ENCODE measurements around the gene IL13RA1. TPM values are rescaled to one million over a fixed set of nuclear protein-coding genes. Genes with fewer than 3 reads are reported as not detected.

The IL13RA1 gene
- total and polyA plus RNA-seq, 10 of the 15 experiments (the other 5 are each of a cell fraction or from before 2014, with no cell fraction given) = 2.3 to 14.2 (median 8.4) TPM

DNA sequence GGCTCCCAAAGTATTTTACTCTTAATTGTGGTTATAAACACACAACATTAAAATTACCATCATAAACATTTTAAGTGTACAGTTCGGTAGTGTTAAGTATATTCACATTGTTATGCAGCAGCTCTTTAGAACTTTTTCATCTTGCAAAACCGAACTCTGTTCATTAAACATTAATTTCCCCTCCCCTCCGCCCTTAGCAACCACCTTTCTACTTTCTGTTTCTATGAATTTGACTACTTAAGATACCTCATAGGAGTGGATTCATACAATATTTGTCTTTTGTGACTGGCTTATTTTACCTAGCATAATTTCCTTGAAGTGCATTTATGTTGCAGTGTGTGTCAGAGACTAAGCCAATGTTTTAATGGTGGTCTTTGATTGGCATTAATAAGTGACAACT, 32.6 kb downstream of the IL13RA1 start:
- H4K20me1 ChIP-seq (ENCODE audit: control insufficient read depth, insufficient read depth) = no peaks in the 10 kb centered on the region
- intact Hi-C loops (cut with micrococcal nuclease; ENCODE audit: unreplicated experiment) = no loop called here
- no peak overlapping the region for H3K4me2 ChIP-seq (ENCODE audit: control insufficient read depth, insufficient read depth)
- no peak for DNase-seq (ENCODE audit: low read depth, low spot score)
- RAD21 ChIA-PET (ENCODE audit: unreplicated experiment) = interaction anchor here (0.9 to 1.7 kb wide), 3 partner anchors 25 to 43 kb away, joined by 3 read pairs; no protein-coding TSS in a partner anchor
- H3K36me3 ChIP-seq (ENCODE audit: control insufficient read depth in 2 of 2, insufficient read depth in 2 of 2, low read length in 1 of 2) = no peaks in the 10 kb centered on the region
- SMC1A ChIA-PET (ENCODE audit: uncharacterized antibody, unreplicated experiment) = interaction anchor here (0.7 to 1.6 kb wide), 4 partner anchors 12 to 133 kb away, joined by 3 to 4 read pairs (median 3); no protein-coding TSS in a partner anchor
- in situ Hi-C loops (cut with MboI) = no loop called here
- H3K79me2 ChIP-seq (ENCODE audit: control insufficient read depth, insufficient read depth, low read length) = no peaks in the 10 kb centered on the region
- POLR2A ChIA-PET = no interaction called here
- 28% methylated on average over 3 of the region's 3 CpGs for whole genome bisulfite sequencing (ENCODE audit: insufficient coverage, insufficient replicate concordance, low lambda C conversion rate, missing lambda C conversion rate)
- H3K9ac ChIP-seq (ENCODE audit: control insufficient read depth, insufficient read depth, low read length) = no peak overlapping the region
- no peak overlapping the region for H2AFZ ChIP-seq (ENCODE audit: control insufficient read depth, low read depth, low read length)
- H3K9me3 ChIP-seq (replicated peaks; ENCODE audit: control insufficient read depth, insufficient read depth, low read length) = no peaks in the 10 kb centered on the region
- H3K27me3 ChIP-seq (replicated peaks in 1 of 2; ENCODE audit: control insufficient read depth in 2 of 2, insufficient read depth in 2 of 2, low read length in 1 of 2) = no peaks in the 10 kb centered on the region
- CTCF ChIA-PET = interaction anchor here (1.1 to 3.8 kb wide), 8 partner anchors 13 to 160 kb away, joined by 4 to 21 read pairs (median 8); no protein-coding TSS in a partner anchor
- H3K4me3 ChIP-seq = no peak overlapping the region
- no TSS peak for BruUV-seq (replicated peaks)
- ATAC-seq = peak; percentile 73
- no peaks in the 10 kb centered on the region for H3K4me1 ChIP-seq (ENCODE audit: control insufficient read depth, insufficient read depth, low read length)
- H3K27ac ChIP-seq (ENCODE audit: control insufficient read depth, insufficient read depth) = no peak overlapping the region
- TF ChIP-seq CHD4 (IDR thresholded peaks at IDR 0.05) (no peak), FOXM1 (IDR thresholded peaks at IDR 0.05; ENCODE audit: low read depth, low read length) (no peak), TCF7 (IDR thresholded peaks at IDR 0.05; ENCODE audit: borderline replicate concordance) (no peak), SMC3 (IDR thresholded peaks at IDR 0.05; ENCODE audit: borderline replicate concordance, low read length) (no peak), RAD51 (IDR thresholded peaks at IDR 0.05) (no peak), MEF2B (IDR thresholded peaks at IDR 0.05; ENCODE audit: partially characterized antibody, poor library complexity, severe bottlenecking) (no peak), NBN (IDR thresholded peaks at IDR 0.05) (no peak), IRF4 (IDR thresholded peaks at IDR 0.05; ENCODE audit: low read depth, low read length) (no peak), JUNB (IDR thresholded peaks at IDR 0.05) (no peak), NFYB (IDR thresholded peaks at IDR 0.05; ENCODE audit: insufficient read depth, low read depth, low read length) (no peak)
- TF ChIP-seq, protein P1, sequence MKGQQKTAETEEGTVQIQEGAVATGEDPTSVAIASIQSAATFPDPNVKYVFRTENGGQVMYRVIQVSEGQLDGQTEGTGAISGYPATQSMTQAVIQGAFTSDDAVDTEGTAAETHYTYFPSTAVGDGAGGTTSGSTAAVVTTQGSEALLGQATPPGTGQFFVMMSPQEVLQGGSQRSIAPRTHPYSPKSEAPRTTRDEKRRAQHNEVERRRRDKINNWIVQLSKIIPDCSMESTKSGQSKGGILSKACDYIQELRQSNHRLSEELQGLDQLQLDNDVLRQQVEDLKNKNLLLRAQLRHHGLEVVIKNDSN (IDR thresholded peaks at IDR 0.05; ENCODE audit: borderline replicate concordance, extremely low read length, insufficient read depth, low read depth, low read length) = no peak
- TF ChIP-seq, protein P2, sequence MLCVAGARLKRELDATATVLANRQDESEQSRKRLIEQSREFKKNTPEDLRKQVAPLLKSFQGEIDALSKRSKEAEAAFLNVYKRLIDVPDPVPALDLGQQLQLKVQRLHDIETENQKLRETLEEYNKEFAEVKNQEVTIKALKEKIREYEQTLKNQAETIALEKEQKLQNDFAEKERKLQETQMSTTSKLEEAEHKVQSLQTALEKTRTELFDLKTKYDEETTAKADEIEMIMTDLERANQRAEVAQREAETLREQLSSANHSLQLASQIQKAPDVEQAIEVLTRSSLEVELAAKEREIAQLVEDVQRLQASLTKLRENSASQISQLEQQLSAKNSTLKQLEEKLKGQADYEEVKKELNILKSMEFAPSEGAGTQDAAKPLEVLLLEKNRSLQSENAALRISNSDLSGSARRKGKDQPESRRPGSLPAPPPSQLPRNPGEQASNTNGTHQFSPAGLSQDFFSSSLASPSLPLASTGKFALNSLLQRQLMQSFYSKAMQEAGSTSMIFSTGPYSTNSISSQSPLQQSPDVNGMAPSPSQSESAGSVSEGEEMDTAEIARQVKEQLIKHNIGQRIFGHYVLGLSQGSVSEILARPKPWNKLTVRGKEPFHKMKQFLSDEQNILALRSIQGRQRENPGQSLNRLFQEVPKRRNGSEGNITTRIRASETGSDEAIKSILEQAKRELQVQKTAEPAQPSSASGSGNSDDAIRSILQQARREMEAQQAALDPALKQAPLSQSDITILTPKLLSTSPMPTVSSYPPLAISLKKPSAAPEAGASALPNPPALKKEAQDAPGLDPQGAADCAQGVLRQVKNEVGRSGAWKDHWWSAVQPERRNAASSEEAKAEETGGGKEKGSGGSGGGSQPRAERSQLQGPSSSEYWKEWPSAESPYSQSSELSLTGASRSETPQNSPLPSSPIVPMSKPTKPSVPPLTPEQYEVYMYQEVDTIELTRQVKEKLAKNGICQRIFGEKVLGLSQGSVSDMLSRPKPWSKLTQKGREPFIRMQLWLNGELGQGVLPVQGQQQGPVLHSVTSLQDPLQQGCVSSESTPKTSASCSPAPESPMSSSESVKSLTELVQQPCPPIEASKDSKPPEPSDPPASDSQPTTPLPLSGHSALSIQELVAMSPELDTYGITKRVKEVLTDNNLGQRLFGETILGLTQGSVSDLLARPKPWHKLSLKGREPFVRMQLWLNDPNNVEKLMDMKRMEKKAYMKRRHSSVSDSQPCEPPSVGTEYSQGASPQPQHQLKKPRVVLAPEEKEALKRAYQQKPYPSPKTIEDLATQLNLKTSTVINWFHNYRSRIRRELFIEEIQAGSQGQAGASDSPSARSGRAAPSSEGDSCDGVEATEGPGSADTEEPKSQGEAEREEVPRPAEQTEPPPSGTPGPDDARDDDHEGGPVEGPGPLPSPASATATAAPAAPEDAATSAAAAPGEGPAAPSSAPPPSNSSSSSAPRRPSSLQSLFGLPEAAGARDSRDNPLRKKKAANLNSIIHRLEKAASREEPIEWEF (IDR thresholded peaks at IDR 0.05; ENCODE audit: insufficient replicate concordance, low read depth, low read length) = no peak
- no peak for FAIRE-seq
